HG03558 (cell line): ENCODE data around the gene NFATC3.
"Not testable (repeated sequence)": the region's sequence is repeated elsewhere in the genome, so short reads cannot be mapped to it uniquely, and the experiment has no call there.

ENCODE experiments used
- ATAC-seq: cut with Tn5 transposase; IDR thresholded peaks from one replicate; pipeline ENCODE4 v1.9.1; 2021; ENCODE audit warnings: moderate number of reproducible peaks; ENCODE audit not compliant: unreplicated experiment; ENCODE audit errors: extremely low read depth

Gene NFATC3

GRCh38 chr16:68087688-68088087 is 2.5 kb downstream of the NFATC3 start:
- no peak for ATAC-seq

DNA sequence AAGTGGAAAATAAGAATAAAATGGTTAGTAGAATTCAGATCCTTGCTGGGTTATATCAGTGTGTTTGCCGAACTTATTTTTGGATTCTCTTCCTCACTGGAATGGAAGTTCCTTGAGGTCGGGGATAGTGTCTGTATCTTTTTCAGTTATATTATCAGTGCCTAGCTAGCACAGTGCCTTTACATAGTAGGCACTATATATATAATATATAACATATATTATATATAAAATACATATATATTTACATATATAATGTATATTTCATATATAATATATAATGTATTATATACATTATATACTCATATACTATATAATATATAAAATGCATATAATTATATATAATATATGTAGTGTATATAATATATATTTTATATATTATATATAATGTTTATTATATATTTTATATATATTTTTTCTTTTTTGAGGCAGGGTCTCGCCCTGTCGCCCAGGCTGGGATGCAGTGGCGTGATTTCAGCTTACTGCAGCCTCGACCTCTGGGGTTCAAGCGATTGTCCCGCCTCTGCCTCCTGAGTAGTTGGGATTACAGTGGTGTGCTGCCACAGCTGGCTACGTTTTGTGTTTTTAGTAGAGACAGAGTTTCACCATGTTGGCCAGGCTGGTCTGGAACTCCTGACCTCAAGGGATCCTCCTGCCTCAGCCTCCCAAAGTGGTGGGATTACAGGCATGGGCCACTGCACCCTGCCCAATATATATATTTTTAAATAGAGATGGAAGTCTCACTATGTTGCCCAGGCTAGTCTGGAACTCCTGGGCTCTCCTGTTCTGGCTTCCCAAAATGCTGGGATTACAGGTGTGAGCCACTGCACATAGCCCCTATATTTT is 3.2 kb downstream of the NFATC3 start:
- no peak for ATAC-seq

DNA sequence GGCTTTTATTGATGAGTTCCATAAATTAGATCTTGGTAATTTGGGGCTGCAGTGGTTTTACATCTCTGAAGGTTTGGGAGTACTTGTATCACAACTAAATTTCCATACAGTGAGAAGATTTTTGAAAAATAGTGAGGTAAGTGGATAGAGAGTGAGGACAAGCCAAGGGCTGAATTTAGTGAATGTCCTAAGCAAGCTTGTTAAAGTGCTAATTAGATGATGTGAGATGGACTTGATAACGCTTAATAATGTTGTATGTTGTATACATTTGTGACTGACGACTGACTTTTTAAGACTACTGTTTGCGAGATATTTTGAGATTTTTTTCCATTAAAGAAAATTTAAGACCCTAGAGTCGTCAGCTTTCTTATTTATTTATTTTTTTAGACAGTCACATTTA is 3.9 kb downstream of the NFATC3 start:
- no peak for ATAC-seq

DNA sequence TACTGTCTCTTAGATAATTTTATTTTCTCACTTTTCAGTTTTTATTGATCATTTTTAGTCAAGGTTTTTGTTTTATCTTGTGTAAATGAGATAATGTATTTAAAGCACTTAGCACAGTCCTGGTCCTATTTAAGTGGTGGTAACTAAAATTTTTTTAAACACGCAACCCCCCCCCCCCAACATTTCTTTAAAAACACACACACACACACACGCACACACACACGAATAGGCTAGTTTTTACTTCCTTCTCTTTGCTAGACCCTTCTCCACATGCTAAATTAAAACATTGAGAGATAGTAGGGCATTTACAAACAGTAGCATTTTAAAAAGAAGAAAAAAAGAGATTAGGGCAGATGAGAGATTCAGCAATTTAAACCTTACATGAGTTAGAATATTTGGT is 5.0 kb downstream of the NFATC3 start:
- no peak for ATAC-seq

DNA sequence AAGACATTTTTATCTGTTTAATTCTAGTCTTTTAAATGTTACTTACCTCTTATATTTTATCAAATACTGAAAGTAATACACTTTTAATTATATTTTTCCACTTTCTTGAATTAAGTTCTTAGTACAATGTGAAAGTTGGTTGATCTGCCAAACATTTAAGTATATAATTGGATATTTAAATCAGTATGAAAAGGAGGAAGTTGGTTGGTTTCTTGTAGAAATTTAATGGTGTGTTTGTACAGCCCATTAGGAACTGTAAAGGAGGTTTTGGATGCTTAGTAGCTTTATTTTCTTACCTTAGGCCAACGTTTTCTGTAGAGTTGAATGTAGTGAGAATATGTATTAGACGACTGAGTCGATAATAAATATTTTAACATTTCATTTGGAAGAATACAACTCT is 5.4 kb downstream of the NFATC3 start:
- no peak for ATAC-seq

DNA sequence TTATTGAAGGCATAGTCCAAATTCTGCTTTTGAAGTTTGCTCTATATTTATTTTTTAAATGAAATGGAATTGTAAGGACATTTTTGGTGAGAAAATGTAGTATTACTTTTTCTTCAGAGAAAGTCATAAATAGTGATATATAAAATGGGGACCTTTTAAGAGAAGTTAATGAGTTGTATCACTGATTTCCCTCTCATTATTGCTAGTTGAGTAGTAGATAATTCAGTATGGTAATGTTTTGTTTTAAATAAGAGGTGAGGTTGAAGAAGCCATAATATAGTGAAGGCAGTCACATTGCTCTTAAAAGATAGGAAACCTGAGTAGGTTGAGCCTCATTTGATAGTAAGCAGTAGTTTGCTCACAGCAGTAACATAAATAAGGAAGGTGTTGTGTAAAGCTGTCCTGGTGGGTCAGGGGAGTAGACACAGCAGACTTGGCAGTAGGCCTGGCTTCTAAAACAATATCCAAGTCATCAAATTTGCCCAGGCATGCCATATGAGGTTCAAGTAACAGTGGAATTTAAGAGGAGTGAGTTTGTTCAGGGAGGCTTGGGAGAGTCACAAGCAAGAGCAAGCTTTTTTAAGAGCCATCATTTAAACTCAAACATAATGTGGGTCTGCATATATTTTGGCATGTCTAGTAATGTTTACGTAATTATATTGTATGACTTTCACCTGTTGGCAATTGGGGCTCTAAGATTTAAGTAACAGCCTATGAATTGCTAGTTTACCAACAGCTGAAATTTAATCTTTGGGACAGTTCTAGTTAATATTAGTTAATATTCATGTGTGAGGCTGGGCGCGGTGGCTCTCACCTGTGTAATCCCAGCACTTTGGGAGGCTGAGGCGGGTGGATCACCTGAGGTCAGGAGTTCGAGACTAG is 6.5 kb downstream of the NFATC3 start:
- no peak for ATAC-seq

- not testable (repeated sequence) for ATAC-seq
Measured at GRCh38 chr16:68092275-68092674, 7.1 kb downstream of the NFATC3 start.

DNA sequence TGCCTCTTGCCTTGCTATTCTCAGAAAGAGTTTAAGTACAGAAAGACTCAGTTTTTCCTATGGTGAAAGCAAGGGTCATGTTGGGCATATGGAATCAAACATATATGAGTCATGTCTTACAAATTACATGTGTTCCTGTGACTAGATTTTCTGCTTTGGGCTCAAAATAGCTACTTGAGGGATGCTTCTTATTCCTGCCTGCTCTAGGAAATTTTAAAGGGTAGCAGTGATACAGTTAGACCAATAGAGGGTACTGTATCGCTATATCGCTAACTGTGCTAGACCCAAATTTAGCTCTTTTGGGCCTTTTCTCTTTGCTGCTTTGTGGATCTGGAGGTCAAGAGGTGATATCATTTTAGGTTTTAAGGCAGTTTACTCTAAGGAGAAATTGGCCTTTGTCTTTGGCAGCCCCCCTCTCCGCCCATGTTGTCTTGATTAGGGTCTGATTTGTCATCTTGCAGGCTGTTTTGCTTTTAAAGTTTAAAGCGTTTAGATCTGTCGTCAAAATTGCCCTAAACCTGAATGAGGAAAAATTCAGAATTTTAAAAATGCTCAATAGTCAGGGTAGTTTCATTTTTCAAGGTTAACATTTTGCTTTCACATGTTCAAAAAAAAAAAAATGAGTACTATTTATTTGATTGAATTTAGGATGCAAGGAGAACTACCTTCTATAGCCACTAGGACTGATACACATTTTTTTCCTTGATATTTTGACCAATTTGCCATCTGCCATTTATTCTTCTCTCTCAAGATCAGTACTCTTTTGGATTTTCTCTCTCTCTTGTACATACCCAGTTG is 8.8 kb downstream of the NFATC3 start:
- ATAC-seq: no peak

GRCh38 chr16:68094614-68094934 is 9.4 kb downstream of the NFATC3 start:
- ATAC-seq: no peak

GRCh38 chr16:68096491-68096890 is 11.3 kb downstream of the NFATC3 start:
- ATAC-seq: no peak

- ATAC-seq: no peak
Measured at GRCh38 chr16:68097088-68097487, 11.9 kb downstream of the NFATC3 start.

GRCh38 chr16:68097895-68098294 is 12.7 kb downstream of the NFATC3 start:
- ATAC-seq: no peak

DNA sequence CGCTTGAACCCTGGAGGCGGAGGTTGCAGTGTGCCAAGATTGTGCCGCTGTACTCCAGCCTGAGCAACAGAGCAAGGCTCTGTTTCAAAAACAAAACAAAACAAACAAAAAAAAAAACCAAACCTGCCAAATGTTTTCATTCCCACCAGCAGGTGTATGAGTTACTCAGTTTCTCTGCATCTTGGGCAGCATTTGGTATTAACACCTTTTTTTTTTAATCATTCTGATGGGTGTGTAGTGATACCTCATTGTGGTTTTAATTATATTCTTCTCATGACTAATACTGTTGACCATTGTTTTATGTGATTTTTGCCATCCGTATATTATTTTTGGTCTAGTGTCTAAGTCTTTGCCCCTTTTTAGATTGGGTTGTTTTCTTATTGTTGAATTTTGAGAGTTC is 15.3 kb downstream of the NFATC3 start:
- no peak for ATAC-seq

- no peak for ATAC-seq
Measured at GRCh38 chr16:68105611-68106010, 20.4 kb downstream of the NFATC3 start.

- not testable (repeated sequence) for ATAC-seq
Measured at GRCh38 chr16:68107230-68107928, 22.2 kb downstream of the NFATC3 start.

DNA sequence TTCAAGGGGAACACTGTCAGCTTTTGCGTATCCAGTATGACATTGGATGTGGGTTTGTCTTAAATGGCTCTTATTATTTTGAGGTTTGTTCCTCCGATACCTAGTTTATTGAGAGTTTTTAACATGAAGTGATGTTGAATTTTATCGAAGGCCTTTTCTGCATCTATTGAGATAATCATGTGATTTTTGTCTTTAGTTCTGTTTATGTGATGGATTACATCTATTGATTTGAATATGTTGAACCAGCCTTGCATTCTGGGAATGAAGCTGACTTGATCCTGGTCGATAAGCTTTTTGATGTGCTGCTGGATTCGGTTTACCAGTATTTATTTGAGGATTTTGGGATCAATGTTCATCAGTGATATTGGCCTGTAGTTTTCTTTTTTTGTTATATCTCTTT is 24.0 kb downstream of the NFATC3 start:
- ATAC-seq: not testable (repeated sequence)

- ATAC-seq: not testable (repeated sequence)
Measured at GRCh38 chr16:68110611-68111010, 25.4 kb downstream of the NFATC3 start.

DNA sequence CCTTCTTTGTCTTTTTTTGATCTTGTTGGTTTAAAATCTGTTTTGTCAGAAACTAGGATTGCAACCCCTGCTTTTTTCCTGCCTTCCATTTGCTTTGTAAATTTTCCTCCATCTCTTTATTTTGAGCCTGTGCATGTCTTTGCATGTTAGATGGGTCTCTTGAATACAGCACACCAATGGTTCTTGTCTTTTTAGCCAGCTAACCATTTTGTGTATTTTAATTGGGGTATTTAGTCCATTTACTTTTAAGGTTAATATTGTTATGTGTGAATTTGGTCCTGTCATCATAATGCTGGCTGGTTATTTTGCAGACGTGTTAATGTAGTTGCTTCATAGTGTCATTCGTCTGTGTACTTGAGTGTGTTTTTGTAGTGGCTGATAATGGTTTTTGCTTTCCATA is 26.2 kb downstream of the NFATC3 start:
- ATAC-seq: no peak

DNA sequence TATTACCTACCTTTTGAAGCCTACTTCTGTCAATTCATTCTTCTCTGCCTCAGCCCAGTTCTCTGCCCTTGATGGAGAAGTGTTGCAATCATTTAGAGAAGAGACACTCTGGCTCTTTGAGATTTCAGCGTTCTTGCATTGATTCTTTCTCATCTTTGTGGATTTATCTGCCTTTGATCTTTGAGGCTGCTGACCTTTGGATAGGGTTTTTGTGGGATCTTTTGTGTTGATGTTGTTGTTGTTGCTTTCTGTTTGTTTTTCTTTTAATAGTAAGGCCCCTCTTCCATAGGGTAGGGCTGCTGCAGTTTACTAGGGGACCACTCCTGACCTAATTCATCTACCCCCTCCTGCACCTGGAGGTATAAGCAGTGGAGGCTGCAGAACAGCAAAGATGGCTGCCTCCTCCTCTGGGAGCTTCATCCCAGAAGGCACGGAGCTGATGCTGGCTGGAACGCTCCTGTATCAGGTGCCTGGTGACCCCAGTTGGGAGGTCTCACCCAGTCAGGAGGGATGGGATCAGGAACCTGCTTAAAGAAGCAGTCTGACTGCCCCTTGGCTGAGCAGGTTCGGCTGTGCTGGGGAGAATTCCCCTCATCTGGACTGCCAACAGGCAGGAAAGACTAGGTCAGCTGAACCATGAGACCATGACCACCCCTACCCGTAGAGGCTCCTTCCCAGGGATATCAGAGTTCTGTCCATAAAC is 28.0 kb downstream of the NFATC3 start:
- no peak for ATAC-seq
